Right lobe of liver (tissue), 4 donors: ENCODE measurements around the gene ALLC.

ENCODE experiments used
- CTCF ChIP-seq, 4 donors: fragments of 200-600 bp in 3 of 4; fragments of 450-650 bp in 1 of 4; IDR thresholded peaks; one replicate each; pipeline versions ENCODE4 v1.5.1 to v1.8.0; 2016 to 2022; ENCODE audit warnings: antibody characterized with exemption in 4 of 4, mild to moderate bottlenecking in 2 of 4
- POLR2A ChIP-seq: fragments of 450-650 bp; IDR thresholded peaks from one replicate; pipeline ENCODE4 v1.6.1; 2017; ENCODE audit warnings: antibody characterized with exemption, mild to moderate bottlenecking
- donor health status: DM: no; HTN: no; CAD: no.
- donor health status: DM: no; HTN: no; CAD: no.
- donor health status: DM: no; HTN: yes; CAD: no.

- no peak for TF ChIP-seq CTCF (IDR thresholded peaks at IDR 0.05)
- TF ChIP-seq POLR2A = no peak
These were observed 38.5 kb downstream of the ALLC start for GRCh38 chr2:3696545-3696944.
